Activated CD8-positive, alpha-beta memory T cell treated with anti-CD3 and anti-CD28 coated beads, Interleukin-2, amount 50 U/mL, for 4 hours (primary cell): Measurements from ENCODE around the gene GNB1.
A peak's percentile ranks its signal among the peaks of the same experiment; 100 is the strongest.

ENCODE experiments used
- DNase-seq: peaks from one replicate; pipeline ENCODE4 v3.0.0-alpha.2; 2020

Gene GNB1

DNA sequence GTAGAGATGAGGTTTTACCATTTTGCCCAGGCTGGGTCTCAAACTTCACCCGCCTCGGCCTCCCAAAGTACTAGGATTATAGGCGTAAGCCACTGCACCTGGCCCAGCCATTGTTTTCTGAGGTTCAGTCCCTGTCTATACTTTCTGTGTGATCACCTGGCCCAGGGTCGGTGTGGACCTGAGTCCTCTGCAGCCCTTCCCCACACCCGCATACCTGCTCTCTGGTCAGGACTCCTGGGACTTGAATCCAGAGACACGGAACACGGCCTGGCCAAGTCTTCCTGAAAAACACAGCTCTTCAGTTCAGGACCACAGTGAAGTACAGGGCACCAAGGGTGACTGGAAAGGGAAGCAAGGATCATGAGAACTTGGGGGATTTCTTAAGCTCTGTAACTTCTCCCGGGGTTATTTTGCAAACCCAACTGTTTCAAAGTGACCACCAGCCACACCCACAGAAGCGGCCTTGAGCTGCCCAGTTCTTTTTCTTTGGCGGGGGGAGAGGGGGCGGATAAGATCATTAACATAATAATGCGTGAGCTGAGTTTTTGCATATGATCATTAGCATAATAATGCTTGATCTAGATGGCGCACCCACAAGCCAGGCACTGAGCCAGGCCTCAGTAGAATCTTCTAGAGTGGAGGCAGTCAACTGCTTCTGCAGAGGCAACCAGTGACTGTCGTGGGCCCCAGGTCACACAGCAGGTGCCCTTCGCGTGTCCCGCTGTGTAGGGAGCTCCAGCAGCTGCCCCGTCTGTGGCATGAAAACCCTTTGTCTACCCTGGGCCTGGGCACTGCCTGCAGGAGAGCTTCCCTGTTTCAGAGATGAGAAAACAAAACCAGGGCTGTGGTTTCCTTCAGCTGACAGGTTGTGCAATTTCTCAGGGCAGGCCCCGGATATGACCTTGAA lies 110.9 kb downstream of the GNB1 start:
- peak; percentile 31 for DNase-seq

GRCh38 chr1:1779320-1779675 lies 111.6 kb downstream of the GNB1 start:
- no peak for DNase-seq

DNA sequence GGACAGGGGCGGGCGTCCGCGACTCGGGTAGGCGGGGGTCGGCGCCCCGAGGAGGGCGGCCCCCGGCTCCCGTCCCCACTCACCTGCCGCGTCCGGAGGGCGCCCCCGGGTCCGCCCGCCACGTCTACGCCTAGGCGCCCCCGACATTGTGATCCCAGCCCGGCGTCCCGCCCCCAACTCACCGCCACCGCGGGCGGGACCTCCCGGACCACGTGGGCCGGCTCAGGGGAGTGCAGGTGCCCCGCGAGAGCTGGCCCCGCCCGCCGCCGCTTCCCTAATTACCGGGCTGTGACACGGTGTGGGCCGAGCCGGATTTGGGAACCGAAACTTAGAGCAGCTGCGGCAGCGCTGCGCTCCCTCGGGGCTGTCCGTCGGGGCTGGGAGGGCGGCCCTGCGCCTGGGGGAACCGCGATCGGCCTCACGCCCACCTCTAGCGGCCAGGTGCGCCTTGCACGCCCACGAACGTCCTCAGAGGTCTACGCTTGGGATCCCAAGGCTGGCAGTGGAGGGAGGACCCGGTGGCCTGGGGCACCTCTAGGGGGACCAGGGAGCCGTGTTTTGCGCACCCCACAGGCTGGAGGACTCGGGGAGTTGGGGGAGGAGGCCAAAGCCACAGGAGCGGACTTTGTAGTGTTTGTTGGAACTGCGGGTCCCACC lies 112.1 kb downstream of the GNB1 start:
- DNase-seq = peak; percentile 77

DNA sequence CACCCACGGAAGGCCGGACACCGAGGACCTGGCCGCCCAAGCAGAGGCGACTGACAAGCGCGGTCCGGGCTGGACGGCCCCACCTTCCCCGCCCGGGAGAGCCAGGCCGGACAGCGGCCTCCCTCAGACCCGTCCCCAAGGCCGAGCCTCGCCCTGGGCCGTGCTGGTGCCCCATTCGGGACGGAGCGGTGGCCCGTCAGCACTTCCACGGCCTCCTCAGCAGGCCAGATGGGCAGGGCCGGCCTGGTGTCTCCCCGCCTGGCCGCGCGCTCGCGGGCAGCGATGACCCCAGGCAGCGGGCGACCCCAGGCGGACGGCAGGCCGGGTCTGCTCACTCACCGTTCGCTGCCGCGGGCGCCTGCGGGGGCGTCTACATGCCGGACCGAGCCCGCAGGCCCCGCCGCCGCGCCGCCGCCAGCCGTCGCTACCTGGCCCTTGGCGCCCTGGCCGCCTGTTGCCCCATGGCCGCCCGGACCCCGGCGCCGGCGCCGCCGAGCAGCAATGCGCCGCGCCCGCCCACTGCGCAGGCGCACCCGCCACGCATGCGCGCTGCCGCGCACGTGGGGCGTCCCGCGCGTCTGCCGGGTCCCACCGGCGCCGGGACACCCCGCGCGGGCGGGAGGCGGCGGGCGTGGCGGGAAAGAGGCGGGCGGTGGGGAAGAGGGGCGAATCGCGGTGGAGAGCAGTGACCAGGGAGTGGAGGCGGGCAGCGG lies 112.8 kb downstream of the GNB1 start, which contains the start of gene NADK:
Gene NADK, minus strand, starts transcription at position 521 of the 713 bp plus-strand sequence. CDS start 13,064 bp downstream, outside the sequence.
- peak; percentile 78 for DNase-seq

DNA sequence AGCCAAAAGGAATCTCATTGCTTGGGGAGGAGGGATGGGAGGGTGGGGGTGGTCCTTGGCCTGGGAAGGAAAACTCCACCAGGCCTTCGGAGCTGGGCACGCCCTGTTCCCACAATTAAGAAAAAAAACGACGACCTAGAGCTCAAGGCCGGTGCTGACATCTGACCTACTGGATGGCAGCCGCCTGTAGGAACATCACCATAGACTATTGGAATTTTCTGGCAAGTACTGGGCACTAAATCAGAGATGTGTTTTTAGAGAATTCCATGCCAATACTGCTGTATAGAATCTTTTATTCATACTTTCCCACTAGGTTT lies 113.3 kb downstream of the GNB1 start:
- no peak for DNase-seq

DNA sequence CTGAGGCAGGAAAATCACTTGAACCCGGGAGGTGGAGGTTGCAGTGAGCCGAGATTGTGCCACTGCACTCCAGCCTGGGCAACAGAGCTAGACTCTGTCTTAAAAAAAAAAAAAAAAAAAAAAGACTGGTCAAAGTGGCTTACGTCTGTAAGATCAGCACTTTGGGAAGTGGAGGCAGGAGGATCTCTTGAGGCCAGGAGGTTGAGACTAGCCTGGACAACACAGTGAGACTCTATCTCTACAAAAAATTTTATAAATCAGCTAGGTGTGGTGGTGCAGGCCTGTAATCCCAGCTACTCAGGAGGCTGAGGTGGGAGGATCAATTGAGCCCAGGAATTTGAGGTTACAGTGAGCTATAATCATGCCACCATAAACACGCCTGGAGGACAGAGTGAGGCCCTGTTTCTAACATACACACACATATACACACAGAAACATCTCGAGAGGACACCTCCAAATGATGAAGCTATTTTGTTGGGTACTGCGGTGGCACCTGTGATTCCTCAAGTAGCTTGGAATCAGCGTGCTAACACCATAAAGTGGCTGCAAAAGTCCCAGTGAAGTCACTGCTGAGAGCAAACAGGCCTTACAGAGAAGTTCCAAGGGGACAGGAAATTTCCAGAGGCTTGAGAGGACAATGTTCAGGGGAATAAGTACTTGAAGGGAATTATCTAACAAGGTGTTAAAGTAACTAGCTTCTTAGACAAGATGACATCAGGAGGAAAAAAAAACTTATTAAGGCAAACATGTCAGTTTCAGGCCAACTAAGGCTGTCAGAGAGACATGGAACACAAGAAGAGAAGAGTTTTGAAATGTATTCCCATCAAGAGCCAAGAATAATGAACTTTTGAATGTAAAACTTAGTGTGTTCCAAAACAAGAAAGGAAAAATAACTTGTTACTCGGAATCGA lies 114.0 kb downstream of the GNB1 start:
- no peak for DNase-seq

GRCh38 chr1:1775327-1776226 lies 115.3 kb downstream of the GNB1 start:
- DNase-seq = no peak

DNA sequence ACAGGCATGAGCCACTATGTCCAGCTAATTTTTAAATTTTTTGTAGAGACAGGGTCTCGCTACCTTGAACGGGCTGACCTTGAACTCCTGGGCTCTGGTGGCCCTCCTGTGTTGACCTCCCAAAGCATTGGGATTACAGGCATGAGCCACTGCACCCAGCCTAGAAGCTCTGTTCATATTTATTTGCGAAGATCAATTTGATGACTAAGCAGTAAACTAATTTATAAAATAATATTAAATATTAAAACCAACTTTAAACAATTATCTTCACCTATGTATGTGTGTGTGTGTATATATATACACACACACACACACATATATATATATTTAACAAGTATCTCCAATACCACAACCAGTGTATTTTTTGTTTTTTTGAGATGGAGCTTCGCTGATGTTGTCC lies 117.0 kb downstream of the GNB1 start:
- DNase-seq = no peak

GRCh38 chr1:1771096-1771495 lies 119.8 kb downstream of the GNB1 start:
- DNase-seq = no peak

DNA sequence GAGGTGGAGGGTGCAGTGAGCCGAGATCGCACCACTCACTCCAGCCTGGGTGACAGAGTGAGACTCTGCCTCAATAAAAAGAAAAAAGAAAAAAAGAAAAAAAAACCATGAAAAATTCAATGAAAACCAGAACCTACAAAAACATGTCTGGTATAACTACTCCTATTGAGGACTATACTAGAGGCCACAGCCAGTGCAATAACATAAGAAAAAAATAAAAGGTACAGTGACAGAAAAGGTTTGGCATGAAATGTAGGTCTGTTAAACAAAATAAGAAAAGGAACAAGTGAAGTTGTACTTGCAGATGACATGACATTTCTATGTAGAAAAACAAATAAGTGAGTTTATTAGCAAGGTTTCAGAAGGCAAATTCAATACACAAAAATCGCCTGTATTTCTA lies 120.8 kb downstream of the GNB1 start:
- DNase-seq = no peak

DNA sequence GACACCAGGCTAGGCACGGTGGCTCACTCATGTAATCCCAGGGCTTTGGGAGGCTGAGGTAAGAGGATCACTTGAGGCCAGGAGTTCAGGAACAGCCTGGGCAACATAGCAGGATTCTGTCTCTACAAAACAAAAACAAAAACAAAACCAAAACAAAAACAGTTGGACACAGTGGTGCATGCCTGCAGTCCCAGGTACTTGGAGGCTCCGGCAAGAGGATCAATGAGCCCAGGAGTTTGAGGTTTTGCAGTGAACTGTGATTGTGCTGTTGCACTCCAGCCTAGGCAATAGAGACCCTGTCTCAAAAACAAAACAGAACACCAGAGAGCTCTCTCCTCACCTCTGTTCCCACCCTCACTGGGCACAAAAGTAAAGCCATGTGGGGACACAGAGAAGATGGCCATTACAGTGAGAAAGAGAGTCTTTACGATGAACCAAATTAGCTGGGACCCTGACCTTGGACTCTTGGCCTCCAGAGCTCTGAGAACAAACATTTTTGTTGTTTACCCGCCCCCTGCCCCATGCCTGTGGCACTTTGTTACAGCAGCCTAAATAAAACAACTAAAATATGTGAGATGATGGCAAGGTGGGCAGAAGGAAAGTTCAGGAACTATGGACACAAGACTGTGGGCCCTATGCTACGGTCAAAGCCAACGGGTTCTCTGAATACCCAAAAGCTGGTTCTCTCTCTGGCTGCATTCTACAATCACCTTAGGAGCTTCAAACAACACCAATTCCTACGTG lies 122.5 kb downstream of the GNB1 start:
- no peak for DNase-seq

DNA sequence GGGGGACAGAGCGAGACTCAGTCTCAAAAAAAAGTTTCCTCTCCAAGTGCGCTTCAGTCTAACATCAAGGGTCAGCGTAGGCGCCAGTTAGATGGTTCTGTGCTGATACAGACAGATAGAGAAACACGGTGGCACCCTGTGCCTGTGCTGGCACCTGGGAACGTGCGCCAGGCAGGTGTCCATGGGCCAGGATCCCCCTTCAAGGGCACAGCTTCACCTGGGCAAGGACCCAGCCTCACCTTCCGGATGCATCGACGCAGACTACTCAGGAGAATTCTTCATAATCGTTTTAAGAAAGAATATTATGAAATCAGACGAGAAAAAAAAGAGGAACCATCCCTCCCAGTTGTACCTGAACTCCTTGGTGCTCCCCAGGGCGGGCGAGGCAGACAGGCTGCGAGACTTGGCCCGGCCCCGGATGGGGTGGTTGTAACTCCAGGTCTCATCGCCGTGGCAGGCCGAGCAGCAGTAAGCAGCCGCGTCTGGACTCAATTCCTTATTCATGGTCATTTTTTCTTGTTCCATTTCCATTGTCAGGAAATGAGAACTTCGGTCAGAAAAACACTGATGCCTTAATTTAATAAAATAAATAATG lies 125.9 kb downstream of the GNB1 start:
- no peak for DNase-seq

- no peak for DNase-seq
Measured at GRCh38 chr1:1763657-1764621, 126.9 kb downstream of the GNB1 start.

DNA sequence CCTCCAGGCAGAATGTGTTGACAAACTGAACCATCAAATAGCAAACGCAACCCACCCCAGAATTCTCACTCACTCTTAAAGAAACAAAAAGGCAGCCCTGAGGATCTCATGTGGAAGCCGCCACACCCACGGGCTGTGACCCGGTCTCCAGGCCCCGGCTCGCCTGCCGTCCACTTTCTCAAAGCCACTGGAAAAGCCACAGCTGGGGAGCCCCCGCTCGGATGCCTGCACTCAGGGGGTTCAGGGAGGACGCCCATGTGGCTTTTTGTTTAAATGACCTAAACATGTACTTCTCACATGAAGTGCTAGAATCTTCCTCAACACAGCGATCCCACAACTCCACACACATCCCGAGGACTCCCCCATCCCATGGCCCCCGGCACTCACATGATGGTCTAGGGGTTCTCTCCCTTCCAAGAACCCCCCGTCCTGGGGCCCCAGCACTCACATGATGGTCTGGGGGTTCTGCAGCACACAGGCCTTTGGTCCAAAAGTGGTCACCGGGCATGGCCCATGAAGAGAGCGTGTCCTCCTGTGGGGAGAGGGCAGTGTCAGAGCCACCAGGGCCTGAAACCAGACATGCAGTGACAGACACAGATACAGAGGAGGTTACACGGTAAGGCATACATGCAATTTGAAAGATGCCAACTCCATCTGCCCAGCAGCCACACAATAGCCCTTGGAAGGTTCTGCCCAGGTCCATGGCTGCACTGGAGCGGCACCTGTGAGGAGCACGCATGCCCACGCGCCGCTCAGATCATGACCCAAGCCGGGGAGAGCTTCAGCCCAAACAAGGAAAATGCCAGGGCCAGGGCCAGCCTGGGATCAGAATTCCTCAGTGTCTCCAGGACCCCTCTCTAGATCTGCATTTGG lies 129.1 kb downstream of the GNB1 start:
- DNase-seq = no peak

DNA sequence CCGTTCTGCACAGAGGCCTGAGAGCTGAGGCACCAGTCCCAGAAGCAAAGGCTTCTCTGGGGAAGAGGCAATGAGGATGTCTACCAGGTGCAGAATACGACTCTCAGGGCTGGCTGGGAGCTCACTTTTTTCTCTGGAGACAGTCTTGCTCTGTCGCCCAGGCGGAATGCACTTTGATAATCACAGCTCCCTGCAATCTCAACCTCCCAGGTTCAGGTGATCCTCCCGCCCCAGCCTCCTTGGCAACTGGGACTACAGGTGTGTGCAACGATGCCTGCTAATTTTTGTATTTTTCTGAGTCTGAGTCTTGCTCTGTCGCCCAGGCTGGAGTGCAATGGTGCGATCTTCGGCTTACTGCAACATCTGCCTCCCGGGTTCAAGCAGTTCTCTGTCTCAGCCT lies 130.2 kb downstream of the GNB1 start:
- DNase-seq = no peak

GRCh38 chr1:1760345-1760650 lies 130.6 kb downstream of the GNB1 start:
- no peak for DNase-seq

DNA sequence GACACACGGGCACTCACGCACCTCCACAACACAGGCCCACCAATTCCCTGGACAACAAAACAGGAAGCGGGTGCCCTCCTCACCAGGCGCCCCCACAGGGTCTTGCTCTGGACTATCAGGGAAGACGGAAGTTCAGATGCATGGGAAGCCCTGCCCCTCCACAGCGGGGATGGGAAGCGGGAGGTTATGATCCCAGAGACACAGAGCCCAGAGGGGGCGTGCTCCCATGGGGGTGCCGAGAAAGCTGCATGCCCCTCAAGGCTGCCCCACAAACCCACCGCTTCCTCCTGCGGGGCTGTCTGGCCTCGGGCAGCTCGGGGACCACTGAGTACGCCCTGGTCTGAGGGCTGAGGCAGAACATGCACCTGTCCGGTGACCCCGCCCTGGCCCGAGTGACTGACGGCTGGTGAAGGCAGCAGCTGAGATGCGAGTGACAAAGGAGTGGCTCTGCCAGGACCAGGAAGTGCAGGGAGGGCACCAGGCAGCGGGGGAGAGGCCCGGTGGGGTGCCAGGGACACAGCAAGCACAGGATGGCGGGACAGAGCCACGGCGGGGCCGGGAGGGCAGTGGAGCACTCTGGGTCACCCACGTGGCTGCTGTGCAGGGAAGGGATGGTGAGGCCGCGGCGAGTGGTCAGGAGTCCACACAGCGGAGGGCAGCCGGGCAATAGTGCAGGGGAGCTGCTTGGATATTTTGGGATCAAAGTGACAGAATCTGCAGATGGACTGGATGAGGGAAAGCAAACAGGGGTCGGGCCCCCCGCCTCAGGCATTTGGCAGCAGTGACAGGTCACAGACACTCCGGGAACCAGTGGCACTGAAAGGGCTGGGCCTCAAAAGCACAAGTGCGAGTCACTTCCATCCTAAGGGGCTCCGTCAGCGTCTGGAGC lies 131.2 kb downstream of the GNB1 start:
- DNase-seq = no peak
